SK-N-SH (cell line): ENCODE data around the gene RAB40C. TPM values are rescaled to one million over a fixed set of nuclear protein-coding genes. Genes with fewer than 3 reads are reported as not detected.

Experiments used
- CTCF ChIA-PET: fragments of 300-600, 350-600 bp; formaldehyde crosslinking; extraction: SDS; loops from one replicate; lab custom pipeline; 2021; lab: Yijun Ruan, JAX
- POLR2A ChIA-PET: fragments of 350-600 bp; sonication (Branson Sonifier 250); formaldehyde crosslinking; extraction: SDS; loops from one replicate; lab custom pipeline; 2020; ENCODE audit warnings: antibody characterized with exemption, inconsistent platforms; lab: Yijun Ruan, JAX
- DNase-seq: peaks from one replicate; pipeline ENCODE4 v3.0.0; 2012
- H2AFZ ChIP-seq: fragments of 200-600 bp; sonication (generic); 2 replicates; pipeline ENCODE4 v1.8.1; 2016; ENCODE audit warnings: antibody characterized with exemption, mild to moderate bottlenecking, low read depth
- H3F3A ChIP-seq: fragments of 200-600 bp; sonication (generic); replicated peaks from 2 replicates; pipeline ENCODE3; 2016; ENCODE audit warnings: antibody characterized with exemption, mild to moderate bottlenecking; ENCODE audit not compliant: insufficient read depth
- H3K27ac ChIP-seq, 2 experiments: fragments of 200-500 bp in 1 of 2; fragments of 200-600 bp in 1 of 2; sonication (Bioruptor generic) in 1 of 2; sonication (generic), shearing (Covaris generic) in 1 of 2; 2 replicates each; pipeline versions ENCODE4 v1.5.1 to v1.6.1; 2014 to 2016; ENCODE audit warnings: low read depth in 2 of 2, inconsistent platforms in 1 of 2, low read length in 1 of 2, mild to moderate bottlenecking in 1 of 2, mixed read lengths in 1 of 2
- H3K27me3 ChIP-seq: fragments of 200-600 bp; sonication (generic), shearing (Covaris generic); 2 replicates; pipeline ENCODE4 v1.6.1; 2016; ENCODE audit warnings: mixed run types; ENCODE audit not compliant: insufficient read depth
- H3K36me3 ChIP-seq, 2 experiments: fragments of 200-500 bp in 1 of 2; fragments of 200-600 bp in 1 of 2; sonication (Bioruptor generic) in 1 of 2; sonication (generic) in 1 of 2; replicated peaks in 1 of 2; 2 replicates each; pipeline versions ENCODE3 to v1.5.1; 2014 to 2016; ENCODE audit warnings: low read length in 1 of 2, mild to moderate bottlenecking in 1 of 2; ENCODE audit not compliant: insufficient read depth in 2 of 2, control insufficient read depth in 1 of 2
- H3K4me1 ChIP-seq, 2 experiments: fragments of 200-500 bp in 1 of 2; fragments of 200-600 bp in 1 of 2; sonication (Bioruptor generic) in 1 of 2; sonication (generic), shearing (Covaris generic) in 1 of 2; 2 replicates each; pipeline versions ENCODE4 v1.5.1 to v1.6.1; 2014 to 2016; ENCODE audit warnings: low read depth in 1 of 2, low read length in 1 of 2, mixed run types in 1 of 2; ENCODE audit not compliant: insufficient read depth in 2 of 2, control insufficient read depth in 1 of 2
- H3K4me2 ChIP-seq: fragments of 200-600 bp; sonication (generic), shearing (Covaris generic); 2 replicates; pipeline ENCODE4 v1.6.1; 2017; ENCODE audit warnings: mixed run types
- H3K4me3 ChIP-seq, 2 experiments: fragments of 200-500 bp in 1 of 2; fragments of 200-600 bp in 1 of 2; sonication (Bioruptor generic) in 1 of 2; sonication (generic), shearing (Covaris generic) in 1 of 2; 2 replicates each; pipeline versions ENCODE4 v1.5.1 to v1.8.1; 2014 to 2016; ENCODE audit warnings: low read depth in 2 of 2, inconsistent platforms in 1 of 2, low read length in 1 of 2, mild to moderate bottlenecking in 1 of 2, mixed read lengths in 1 of 2, moderate library complexity in 1 of 2
- H3K79me2 ChIP-seq: fragments of 200-600 bp; sonication (generic); 2 replicates; pipeline ENCODE4 v1.8.1; 2017; ENCODE audit warnings: mild to moderate bottlenecking; ENCODE audit not compliant: insufficient read depth
- H3K9ac ChIP-seq: fragments of 200-600 bp; sonication (generic); 2 replicates; pipeline ENCODE4 v1.6.1; 2017; ENCODE audit warnings: mixed run types
- H3K9me2 ChIP-seq: fragments of 200-600 bp; sonication (generic); 2 replicates; pipeline ENCODE4 v1.6.1; 2017; ENCODE audit warnings: mixed run types
- H3K9me3 ChIP-seq: fragments of 200-600 bp; sonication (generic); 2 replicates; pipeline ENCODE4 v1.6.1; 2017; ENCODE audit warnings: mixed run types, mild to moderate bottlenecking, moderate library complexity
- H4K20me1 ChIP-seq: fragments of 200-600 bp; sonication (generic); 2 replicates; pipeline ENCODE4 v1.6.1; 2017; ENCODE audit warnings: mild to moderate bottlenecking, mixed run types; ENCODE audit not compliant: insufficient read depth
- CHD2 ChIP-seq: fragments of 150-350 bp; IDR thresholded peaks from 2 replicates; pipeline ENCODE4 v1.6.1; 2018; ENCODE audit warnings: low read length; ENCODE audit not compliant: partially characterized antibody
- ELF1 ChIP-seq: IDR thresholded peaks from 2 replicates; pipeline ENCODE4 v1.4.0; 2012
- FOSL2 ChIP-seq: IDR thresholded peaks from 2 replicates; pipeline ENCODE4 v1.4.0; 2012; ENCODE audit warnings: low read depth, mild to moderate bottlenecking, moderate library complexity, borderline replicate concordance
- FOXJ3 ChIP-seq: sonication (generic); formaldehyde crosslinking; IDR thresholded peaks from 2 replicates; pipeline ENCODE4 v1.5.1; 2020; ENCODE audit warnings: mild to moderate bottlenecking, missing genetic modification reagents
- FOXM1 ChIP-seq: IDR thresholded peaks from 2 replicates; pipeline ENCODE4 v1.4.0; 2012; ENCODE audit warnings: low read depth, mild to moderate bottlenecking
- MEF2A ChIP-seq: IDR thresholded peaks from 2 replicates; pipeline ENCODE4 v1.4.0; 2012; ENCODE audit warnings: low read depth, borderline replicate concordance
- MXI1 ChIP-seq: IDR thresholded peaks from 2 replicates; pipeline ENCODE4 v1.6.1; 2012; ENCODE audit warnings: mild to moderate bottlenecking, low read depth, low read length, improper control_type of control experiment
- NFIC ChIP-seq: IDR thresholded peaks from 2 replicates; pipeline ENCODE4 v1.4.0; 2012; ENCODE audit warnings: borderline replicate concordance
- NRF1 ChIP-seq: IDR thresholded peaks from 2 replicates; pipeline ENCODE4 v1.6.1; 2012; ENCODE audit warnings: low read depth, mild to moderate bottlenecking, low read length
- POLR2AphosphoS5 ChIP-seq: IDR thresholded peaks from 2 replicates; pipeline ENCODE4 v1.6.1; 2012; ENCODE audit warnings: low read depth, low read length
- RAD21 ChIP-seq: IDR thresholded peaks from 2 replicates; pipeline ENCODE4 v1.6.1; 2012; ENCODE audit warnings: mild to moderate bottlenecking, low read length
- RFX5 ChIP-seq: IDR thresholded peaks from 2 replicates; pipeline ENCODE4 v1.6.1; 2012; ENCODE audit warnings: mild to moderate bottlenecking, improper control_type of control experiment, low read length
- SIN3A ChIP-seq: IDR thresholded peaks from 2 replicates; pipeline ENCODE4 v1.6.1; 2012; ENCODE audit warnings: low read depth, mild to moderate bottlenecking, low read length, moderate library complexity, borderline replicate concordance
- SMC3 ChIP-seq: IDR thresholded peaks from 2 replicates; pipeline ENCODE4 v1.6.1; 2012; ENCODE audit warnings: low read depth, low read length, improper control_type of control experiment
- TAF1 ChIP-seq: IDR thresholded peaks from 2 replicates; pipeline ENCODE4 v1.6.1; 2012; ENCODE audit warnings: low read depth, mild to moderate bottlenecking, low read length, moderate library complexity, borderline replicate concordance
- TCF12 ChIP-seq: IDR thresholded peaks from 2 replicates; pipeline ENCODE4 v1.4.0; 2012
- TEAD4 ChIP-seq: IDR thresholded peaks from 2 replicates; pipeline ENCODE4 v1.4.0; 2012; ENCODE audit warnings: mild to moderate bottlenecking, borderline replicate concordance; ENCODE audit not compliant: insufficient read depth
- WGBS: methylation state at CpG from one replicate; pipeline ENCODE4 v1.1.6; 2017; ENCODE audit warnings: low lambda C conversion rate; 5-methylcytosine and 5-hydroxymethylcytosine counted together
- polyA plus RNA-seq, 3 experiments: library from polyadenylated mRNA; depleted of rRNA; stranded (reverse); fragments of >200 nt; gene quantifications; 2 replicates each; pipeline ENCODE4 v1.2.3, GENCODE V29; 2012
- TF ChIP-seq, protein P1 (sequence below): IDR thresholded peaks from 2 replicates; pipeline ENCODE4 v1.6.1; 2012; ENCODE audit warnings: mild to moderate bottlenecking, low read depth, low read length, moderate library complexity
- TF ChIP-seq, protein P2 (sequence below): fragments of 150-350 bp; IDR thresholded peaks from 2 replicates; pipeline ENCODE4 v1.6.1; 2017; ENCODE audit warnings: antibody characterized with exemption, low read length, low read depth, borderline replicate concordance
- TF ChIP-seq, protein P3 (sequence below): fragments of 200-600 bp; sonication (generic); IDR thresholded peaks from 2 replicates; pipeline ENCODE4 v1.6.1; 2017; ENCODE audit warnings: antibody characterized with exemption, mild to moderate bottlenecking, moderate library complexity
- TF ChIP-seq, protein P4 (sequence below): IDR thresholded peaks from 2 replicates; pipeline ENCODE4; 2012
- TF ChIP-seq, protein P5 (sequence below): IDR thresholded peaks from 2 replicates; pipeline ENCODE4 v1.4.0; 2012; ENCODE audit warnings: low read depth
- TF ChIP-seq, protein P6 (sequence below): IDR thresholded peaks from 2 replicates; pipeline ENCODE4 v1.4.0; 2012; ENCODE audit warnings: low read depth, borderline replicate concordance

Gene RAB40C
- polyA plus RNA-seq, 1 of the 3 experiments (the other 2 are of a cell fraction) = 13.0 TPM

DNA sequence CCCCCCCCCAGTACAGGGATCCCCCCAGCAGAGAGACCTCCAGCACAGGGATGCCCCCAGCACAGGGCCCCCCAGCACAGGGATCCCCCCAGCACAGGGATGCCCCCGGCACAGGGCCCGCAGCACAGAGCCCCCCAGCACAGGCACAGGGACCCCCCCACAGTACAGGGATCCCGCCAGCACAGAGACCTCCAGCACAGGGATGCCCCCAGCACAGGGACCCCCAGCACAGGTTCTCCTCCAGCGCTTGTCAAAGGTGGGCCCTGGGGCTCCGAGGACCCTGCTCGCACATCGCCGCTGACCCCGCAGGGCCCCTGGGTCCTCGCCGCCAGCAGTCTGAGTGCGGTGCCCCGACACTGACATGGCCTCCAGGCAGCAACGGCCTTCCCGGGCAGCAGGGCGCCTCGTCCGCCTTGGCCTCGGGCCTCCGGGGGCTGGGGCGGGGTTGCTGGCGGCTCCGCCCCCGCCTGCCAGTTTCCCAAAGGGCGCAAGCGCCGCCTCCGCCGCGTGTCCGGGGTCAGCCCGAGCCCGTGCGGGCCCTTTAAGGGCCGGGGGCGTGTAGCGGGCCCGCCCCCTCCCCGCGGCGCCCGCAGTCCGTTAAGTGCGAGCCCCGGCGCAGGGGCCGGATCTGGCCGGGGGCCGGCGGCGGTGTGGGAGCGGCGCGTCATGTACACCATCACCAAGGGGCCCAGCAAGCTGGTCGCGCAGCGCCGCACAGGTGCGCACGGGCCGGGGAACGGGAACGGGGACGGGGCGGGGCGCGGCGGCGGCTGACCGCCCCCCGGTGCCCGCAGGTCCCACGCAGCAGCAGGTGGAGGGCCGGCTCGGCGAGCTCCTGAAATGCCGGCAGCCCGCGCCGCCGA, 51.7 kb downstream of the RAB40C start, which contains the start of gene MCRIP2:
TSS of gene MCRIP2 (plus strand) at position 503 of the 863 bp plus-strand sequence. CDS start at position 667, 164 bp downstream.
- no peaks in the 10 kb centered on the region for H3K9me3 ChIP-seq
- H3K4me1 ChIP-seq = peaks cover 6 to 32% of the 10 kb centered on the region in 2 experiments; a peak in 2 of 4 replicates
- H2AFZ ChIP-seq = peak within 1 kb of the TSS; percentile 82
- no peaks in the 10 kb centered on the region for H4K20me1 ChIP-seq
- peak within 1 kb of the TSS; percentile 86 for H3K4me2 ChIP-seq
- WGBS = 0% methylated on average over 20 of the region's 81 CpGs
- ChIA-PET CTCF (interaction anchor here (0.6 to 1.0 kb wide), 3 partner anchors 15 to 39 kb away, joined by 3 read pairs; partner anchors contain the start of gene STUB1), POLR2A (interaction anchor here (1.0 to 1.9 kb wide), 2 partner anchors 11 to 38 kb away, joined by 4 read pairs; no protein-coding TSS in a partner anchor)
- DNase-seq = peak; percentile 93
- no peaks in the 10 kb centered on the region for H3K36me3 ChIP-seq
- H3K4me3 ChIP-seq = peak within 1 kb of the TSS; percentile 73 to 76
- H3F3A ChIP-seq = peaks cover 13% of the 10 kb centered on the region
- H3K79me2 ChIP-seq = peaks cover 11% of the 10 kb centered on the region; the same call in 1 of the 2 replicates
- H3K9me2 ChIP-seq = no peaks in the 10 kb centered on the region
- peak within 1 kb of the TSS; percentile 83 for H3K9ac ChIP-seq
- peak within 1 kb of the TSS in 1 of 2 experiments; percentile 83; a peak in 1 of 4 replicates for H3K27ac ChIP-seq
- no peaks in the 10 kb centered on the region for H3K27me3 ChIP-seq
- no peak for TF ChIP-seq MEF2A
- TF ChIP-seq TEAD4 = no peak
- TF ChIP-seq TAF1 = peak; percentile 67
- TF ChIP-seq, protein P1, sequence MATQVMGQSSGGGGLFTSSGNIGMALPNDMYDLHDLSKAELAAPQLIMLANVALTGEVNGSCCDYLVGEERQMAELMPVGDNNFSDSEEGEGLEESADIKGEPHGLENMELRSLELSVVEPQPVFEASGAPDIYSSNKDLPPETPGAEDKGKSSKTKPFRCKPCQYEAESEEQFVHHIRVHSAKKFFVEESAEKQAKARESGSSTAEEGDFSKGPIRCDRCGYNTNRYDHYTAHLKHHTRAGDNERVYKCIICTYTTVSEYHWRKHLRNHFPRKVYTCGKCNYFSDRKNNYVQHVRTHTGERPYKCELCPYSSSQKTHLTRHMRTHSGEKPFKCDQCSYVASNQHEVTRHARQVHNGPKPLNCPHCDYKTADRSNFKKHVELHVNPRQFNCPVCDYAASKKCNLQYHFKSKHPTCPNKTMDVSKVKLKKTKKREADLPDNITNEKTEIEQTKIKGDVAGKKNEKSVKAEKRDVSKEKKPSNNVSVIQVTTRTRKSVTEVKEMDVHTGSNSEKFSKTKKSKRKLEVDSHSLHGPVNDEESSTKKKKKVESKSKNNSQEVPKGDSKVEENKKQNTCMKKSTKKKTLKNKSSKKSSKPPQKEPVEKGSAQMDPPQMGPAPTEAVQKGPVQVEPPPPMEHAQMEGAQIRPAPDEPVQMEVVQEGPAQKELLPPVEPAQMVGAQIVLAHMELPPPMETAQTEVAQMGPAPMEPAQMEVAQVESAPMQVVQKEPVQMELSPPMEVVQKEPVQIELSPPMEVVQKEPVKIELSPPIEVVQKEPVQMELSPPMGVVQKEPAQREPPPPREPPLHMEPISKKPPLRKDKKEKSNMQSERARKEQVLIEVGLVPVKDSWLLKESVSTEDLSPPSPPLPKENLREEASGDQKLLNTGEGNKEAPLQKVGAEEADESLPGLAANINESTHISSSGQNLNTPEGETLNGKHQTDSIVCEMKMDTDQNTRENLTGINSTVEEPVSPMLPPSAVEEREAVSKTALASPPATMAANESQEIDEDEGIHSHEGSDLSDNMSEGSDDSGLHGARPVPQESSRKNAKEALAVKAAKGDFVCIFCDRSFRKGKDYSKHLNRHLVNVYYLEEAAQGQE = no peak
- no peak for TF ChIP-seq NFIC
- TF ChIP-seq MXI1 = peak; percentile 64
- no peak for TF ChIP-seq TCF12
- TF ChIP-seq RFX5 = no peak
- TF ChIP-seq RAD21 = no peak
- TF ChIP-seq FOXJ3 (CRISPR knock-in tag) = no peak
- peak; percentile 88 for TF ChIP-seq POLR2AphosphoS5
- TF ChIP-seq, protein P2, sequence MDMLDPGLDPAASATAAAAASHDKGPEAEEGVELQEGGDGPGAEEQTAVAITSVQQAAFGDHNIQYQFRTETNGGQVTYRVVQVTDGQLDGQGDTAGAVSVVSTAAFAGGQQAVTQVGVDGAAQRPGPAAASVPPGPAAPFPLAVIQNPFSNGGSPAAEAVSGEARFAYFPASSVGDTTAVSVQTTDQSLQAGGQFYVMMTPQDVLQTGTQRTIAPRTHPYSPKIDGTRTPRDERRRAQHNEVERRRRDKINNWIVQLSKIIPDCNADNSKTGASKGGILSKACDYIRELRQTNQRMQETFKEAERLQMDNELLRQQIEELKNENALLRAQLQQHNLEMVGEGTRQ = no peak
- no peak for TF ChIP-seq ELF1
- TF ChIP-seq FOXM1 = no peak
- no peak for TF ChIP-seq FOSL2
- TF ChIP-seq SIN3A = peak; percentile 67; the same call in 1 of the 2 replicates
- TF ChIP-seq, protein P3, sequence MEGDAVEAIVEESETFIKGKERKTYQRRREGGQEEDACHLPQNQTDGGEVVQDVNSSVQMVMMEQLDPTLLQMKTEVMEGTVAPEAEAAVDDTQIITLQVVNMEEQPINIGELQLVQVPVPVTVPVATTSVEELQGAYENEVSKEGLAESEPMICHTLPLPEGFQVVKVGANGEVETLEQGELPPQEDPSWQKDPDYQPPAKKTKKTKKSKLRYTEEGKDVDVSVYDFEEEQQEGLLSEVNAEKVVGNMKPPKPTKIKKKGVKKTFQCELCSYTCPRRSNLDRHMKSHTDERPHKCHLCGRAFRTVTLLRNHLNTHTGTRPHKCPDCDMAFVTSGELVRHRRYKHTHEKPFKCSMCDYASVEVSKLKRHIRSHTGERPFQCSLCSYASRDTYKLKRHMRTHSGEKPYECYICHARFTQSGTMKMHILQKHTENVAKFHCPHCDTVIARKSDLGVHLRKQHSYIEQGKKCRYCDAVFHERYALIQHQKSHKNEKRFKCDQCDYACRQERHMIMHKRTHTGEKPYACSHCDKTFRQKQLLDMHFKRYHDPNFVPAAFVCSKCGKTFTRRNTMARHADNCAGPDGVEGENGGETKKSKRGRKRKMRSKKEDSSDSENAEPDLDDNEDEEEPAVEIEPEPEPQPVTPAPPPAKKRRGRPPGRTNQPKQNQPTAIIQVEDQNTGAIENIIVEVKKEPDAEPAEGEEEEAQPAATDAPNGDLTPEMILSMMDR = no peak
- TF ChIP-seq, protein P4, sequence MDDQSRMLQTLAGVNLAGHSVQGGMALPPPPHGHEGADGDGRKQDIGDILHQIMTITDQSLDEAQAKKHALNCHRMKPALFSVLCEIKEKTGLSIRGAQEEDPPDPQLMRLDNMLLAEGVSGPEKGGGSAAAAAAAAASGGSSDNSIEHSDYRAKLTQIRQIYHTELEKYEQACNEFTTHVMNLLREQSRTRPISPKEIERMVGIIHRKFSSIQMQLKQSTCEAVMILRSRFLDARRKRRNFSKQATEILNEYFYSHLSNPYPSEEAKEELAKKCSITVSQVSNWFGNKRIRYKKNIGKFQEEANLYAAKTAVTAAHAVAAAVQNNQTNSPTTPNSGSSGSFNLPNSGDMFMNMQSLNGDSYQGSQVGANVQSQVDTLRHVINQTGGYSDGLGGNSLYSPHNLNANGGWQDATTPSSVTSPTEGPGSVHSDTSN = no peak
- TF ChIP-seq, protein P5, sequence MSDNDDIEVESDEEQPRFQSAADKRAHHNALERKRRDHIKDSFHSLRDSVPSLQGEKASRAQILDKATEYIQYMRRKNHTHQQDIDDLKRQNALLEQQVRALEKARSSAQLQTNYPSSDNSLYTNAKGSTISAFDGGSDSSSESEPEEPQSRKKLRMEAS = peak; percentile 81; the same call in 1 of the 2 replicates
- TF ChIP-seq NRF1 = peak; percentile 60
- TF ChIP-seq CHD2 = no peak
- TF ChIP-seq SMC3 = no peak
- TF ChIP-seq, protein P6, sequence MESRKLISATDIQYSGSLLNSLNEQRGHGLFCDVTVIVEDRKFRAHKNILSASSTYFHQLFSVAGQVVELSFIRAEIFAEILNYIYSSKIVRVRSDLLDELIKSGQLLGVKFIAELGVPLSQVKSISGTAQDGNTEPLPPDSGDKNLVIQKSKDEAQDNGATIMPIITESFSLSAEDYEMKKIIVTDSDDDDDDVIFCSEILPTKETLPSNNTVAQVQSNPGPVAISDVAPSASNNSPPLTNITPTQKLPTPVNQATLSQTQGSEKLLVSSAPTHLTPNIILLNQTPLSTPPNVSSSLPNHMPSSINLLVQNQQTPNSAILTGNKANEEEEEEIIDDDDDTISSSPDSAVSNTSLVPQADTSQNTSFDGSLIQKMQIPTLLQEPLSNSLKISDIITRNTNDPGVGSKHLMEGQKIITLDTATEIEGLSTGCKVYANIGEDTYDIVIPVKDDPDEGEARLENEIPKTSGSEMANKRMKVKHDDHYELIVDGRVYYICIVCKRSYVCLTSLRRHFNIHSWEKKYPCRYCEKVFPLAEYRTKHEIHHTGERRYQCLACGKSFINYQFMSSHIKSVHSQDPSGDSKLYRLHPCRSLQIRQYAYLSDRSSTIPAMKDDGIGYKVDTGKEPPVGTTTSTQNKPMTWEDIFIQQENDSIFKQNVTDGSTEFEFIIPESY = no peak
